CD4-positive, alpha-beta memory T cell (primary cell): ENCODE data around the gene SLC20A1. TPM values are rescaled to one million over a fixed set of nuclear protein-coding genes. Genes with fewer than 3 reads are reported as not detected.

Experiments
- CTCF ChIA-PET: fragments of 350-600 bp; sonication (Branson Sonifier 250); formaldehyde crosslinking; loops from one replicate; lab custom pipeline; 2021; ENCODE audit warnings: inconsistent platforms; ENCODE audit not compliant: partially characterized antibody; lab: Charles Lee
- POLR2A ChIA-PET: fragments of 350-600 bp; sonication (Branson Sonifier 250); formaldehyde crosslinking; loops from one replicate; lab custom pipeline; 2021; ENCODE audit not compliant: partially characterized antibody; lab: Charles Lee
- DNase-seq, 5 donors: peaks; one replicate each; pipeline versions ENCODE4 v3.0.0 to v3.0.0-alpha.2; 2020 to 2022; ENCODE audit warnings: mixed read lengths in 1 of 5
- H3K27ac ChIP-seq: one replicate; pipeline ENCODE4 v1.7.0; 2013; ENCODE audit warnings: low read depth, low read length
- H3K27me3 ChIP-seq: 2 replicates; pipeline ENCODE4 v1.7.0; 2013; ENCODE audit warnings: mild to moderate bottlenecking, low read length, moderate library complexity; ENCODE audit not compliant: insufficient read depth
- H3K36me3 ChIP-seq: 2 replicates; pipeline ENCODE4 v1.7.0; 2013; ENCODE audit warnings: mild to moderate bottlenecking, low read length, moderate library complexity; ENCODE audit not compliant: insufficient read depth
- H3K4me1 ChIP-seq: 2 replicates; pipeline ENCODE4 v1.7.0; 2013; ENCODE audit warnings: mild to moderate bottlenecking, low read length, moderate library complexity; ENCODE audit not compliant: insufficient read depth
- H3K4me3 ChIP-seq, 2 donors: one replicate each; pipeline ENCODE4 v1.7.0; 2013; ENCODE audit warnings: low read length in 2 of 2, mild to moderate bottlenecking in 1 of 2
- H3K9me3 ChIP-seq, 2 donors: one replicate each; pipeline ENCODE4 v1.7.0; 2013; ENCODE audit warnings: low read length in 2 of 2, control low read depth in 1 of 2; ENCODE audit not compliant: control insufficient read depth in 1 of 2
- H3K27ac Mint-ChIP-seq, 7 donors: one replicate each; pipeline ENCODE4 v1.8.0; 2020 to 2021; ENCODE audit warnings: mixed read lengths in 7 of 7, mild to moderate bottlenecking in 6 of 7, inconsistent platforms in 3 of 7, moderate library complexity in 3 of 7
- H3K27me3 Mint-ChIP-seq, 2 donors: one replicate each; pipeline ENCODE4 v1.8.0; 2020 to 2021; ENCODE audit warnings: mixed read lengths in 2 of 2
- H3K36me3 Mint-ChIP-seq, 2 donors: one replicate each; pipeline ENCODE4 v1.8.0; 2020 to 2021; ENCODE audit warnings: mixed read lengths in 2 of 2, inconsistent platforms in 1 of 2, mild to moderate bottlenecking in 1 of 2
- H3K4me1 Mint-ChIP-seq, 4 donors: one replicate each; pipeline ENCODE4 v1.8.0; 2020 to 2021; ENCODE audit warnings: mixed read lengths in 4 of 4, mild to moderate bottlenecking in 1 of 4
- H3K4me3 Mint-ChIP-seq, 8 donors: one replicate each; pipeline ENCODE4 v1.8.0; 2020 to 2021; ENCODE audit warnings: mixed read lengths in 8 of 8, mild to moderate bottlenecking in 7 of 8, moderate library complexity in 6 of 8, inconsistent platforms in 3 of 8
- H3K9me3 Mint-ChIP-seq, 8 donors: one replicate each; pipeline ENCODE4 v1.8.0; 2020 to 2021; ENCODE audit warnings: mixed read lengths in 8 of 8, mild to moderate bottlenecking in 5 of 8, inconsistent platforms in 3 of 8, moderate library complexity in 1 of 8
- intact Hi-C: fragments of 100-400 bp; cut with micrococcal nuclease; formaldehyde crosslinking; loops from one replicate; pipeline ENCODE4 v1.15.1; 2023
- polyA plus RNA-seq, 2 donors: library from polyadenylated mRNA; unstranded; fragments of 300-500 nt; fragmentation: Illumina TruSeq; gene quantifications; one replicate each; pipeline ENCODE4 v1.2.3, GENCODE V29; 2021
- total RNA-seq, 2 experiments: library from RNA; stranded (reverse); gene quantifications; one replicate each; pipeline ENCODE4 v1.2.3, GENCODE V29; 2021

SLC20A1 gene
- total and polyA plus RNA-seq, 4 experiments from 2014 or later: 25.5 to 94.0 (median 65.1) TPM

DNA sequence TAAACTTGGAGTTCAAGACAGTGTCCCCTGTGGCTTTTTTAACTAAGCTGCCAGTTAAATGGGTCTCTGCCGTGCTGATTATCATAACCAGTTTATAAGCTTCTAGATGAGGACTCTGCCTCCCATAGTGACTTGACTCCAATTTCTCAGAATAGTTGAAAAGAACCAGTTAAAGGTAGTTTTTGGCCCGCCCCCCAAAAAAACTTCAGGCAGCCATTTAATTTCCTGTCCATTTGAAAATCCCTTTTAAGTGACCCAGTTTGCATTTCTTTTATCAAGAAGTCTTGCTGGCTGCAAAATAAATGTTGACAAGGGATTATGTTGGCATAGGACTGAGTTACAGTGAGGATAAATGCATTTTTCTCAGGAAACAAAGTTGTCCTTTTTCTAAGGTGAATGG is 2.3 kb downstream of the SLC20A1 start:
- H3K27me3 ChIP-seq: no peaks in the 10 kb centered on the region
- H3K27ac Mint-ChIP-seq: peak overlapping the region in 5 of 7 donors; percentile 19 to 80 (median 48)
- H3K27ac ChIP-seq: peak overlapping the region; percentile 90
- peaks cover 69% of the 10 kb centered on the region for H3K4me1 ChIP-seq
- POLR2A ChIA-PET: interaction anchor here (0.7 to 9.5 kb wide), 6 partner anchors 9 to 44 kb away, joined by 3 to 521 read pairs (median 10); no protein-coding TSS in a partner anchor
- no peak overlapping the region for H3K4me3 ChIP-seq
- intact Hi-C loops: loop anchor here (5.0 kb wide), 1 partner anchor 44 kb away; no protein-coding TSS in a partner anchor
- peaks cover 49 to 83% (median 60%) of the 10 kb centered on the region in 4 donors for H3K4me1 Mint-ChIP-seq
- DNase-seq: no peak
- H3K9me3 ChIP-seq: no peaks in the 10 kb centered on the region
- peak overlapping the region in 7 of 8 donors; percentile 89 to 96 (median 92) for H3K4me3 Mint-ChIP-seq
- H3K36me3 ChIP-seq: peaks cover 49% of the 10 kb centered on the region
- CTCF ChIA-PET: interaction anchor here (0.5 to 10.7 kb wide), 5 partner anchors 18 to 79 kb away, joined by 3 to 243 read pairs (median 6); no protein-coding TSS in a partner anchor
- H3K9me3 Mint-ChIP-seq: no peaks in the 10 kb centered on the region
- H3K27me3 Mint-ChIP-seq: no peaks in the 10 kb centered on the region
- peaks cover 23 to 62% of the 10 kb centered on the region in 2 donors for H3K36me3 Mint-ChIP-seq

DNA sequence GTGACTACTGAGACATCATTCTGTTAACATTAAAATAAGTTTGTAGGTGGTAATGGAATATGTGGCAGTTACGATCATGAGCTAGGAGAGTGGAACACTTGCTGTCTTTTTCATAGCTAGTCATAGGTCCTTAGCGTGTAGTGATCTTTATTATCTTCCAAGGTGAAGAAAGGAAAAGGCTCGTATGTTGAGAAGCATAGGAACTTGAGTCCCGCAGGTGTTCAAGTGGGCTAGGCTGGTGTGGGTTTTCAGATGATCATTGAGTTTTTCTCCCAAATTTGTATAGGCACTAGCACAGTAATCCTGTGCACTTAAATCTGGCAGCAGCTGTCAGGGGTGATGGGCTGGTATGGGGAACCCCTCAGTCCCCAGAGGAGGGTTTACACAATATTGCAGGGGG is 10.9 kb downstream of the SLC20A1 start:
- no peak for DNase-seq
- intact Hi-C loops: no loop called here
- peaks cover 62% of the 10 kb centered on the region for H3K36me3 ChIP-seq

DNA sequence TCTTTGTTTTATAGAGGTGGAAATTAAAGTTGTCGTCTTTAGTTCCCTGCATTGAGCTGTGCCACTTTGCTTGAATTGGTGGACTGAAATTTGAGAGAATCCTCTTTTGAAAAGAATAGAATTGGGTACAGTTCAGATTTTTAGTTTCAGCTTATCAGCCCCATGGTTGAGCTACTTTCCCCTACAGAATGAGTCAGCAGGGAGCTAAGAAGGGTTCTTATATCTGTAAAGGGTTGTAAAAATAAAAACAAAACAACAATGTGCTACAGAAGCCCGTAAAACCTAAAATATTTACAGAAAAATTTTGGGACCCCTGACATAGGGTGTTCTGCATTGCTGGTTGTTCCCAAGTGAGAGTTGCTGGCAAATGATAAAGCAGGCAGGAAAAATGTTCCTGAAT is 12.6 kb downstream of the SLC20A1 start:
- Mint-ChIP-seq H3K36me3 (peaks cover 58 to 82% of the 10 kb centered on the region in 2 donors), H3K27me3 (no peaks in the 10 kb centered on the region), H3K27ac (peak overlapping the region in 4 of 7 donors; percentile 59 to 84 (median 68)), H3K4me1 (peaks cover 27 to 66% (median 38%) of the 10 kb centered on the region in 4 donors), H3K4me3 (no peak overlapping the region), H3K9me3 (no peaks in the 10 kb centered on the region)
- CTCF ChIA-PET: interaction anchor here (1.0 to 1.4 kb wide), 2 partner anchors 31 to 33 kb away, joined by 3 to 5 read pairs; no protein-coding TSS in a partner anchor
- DNase-seq: no peak
- Histone ChIP-seq H3K27me3 (no peaks in the 10 kb centered on the region), H3K9me3 (no peaks in the 10 kb centered on the region), H3K4me1 (peaks cover 32% of the 10 kb centered on the region), H3K4me3 (no peak overlapping the region), H3K27ac (no peak overlapping the region), H3K36me3 (peaks cover 59% of the 10 kb centered on the region)
- intact Hi-C loops: no loop called here
- POLR2A ChIA-PET: interaction anchor here (1.1 to 2.2 kb wide), 6 partner anchors 13 to 34 kb away, joined by 3 to 14 read pairs (median 3); partner anchors contain the start of gene SLC20A1

More for the DNA sequence above, 10.9 kb downstream of the SLC20A1 start:
- Histone ChIP-seq H3K27ac (no peak overlapping the region), H3K4me3 (no peak overlapping the region), H3K4me1 (peaks cover 38% of the 10 kb centered on the region), H3K9me3 (no peaks in the 10 kb centered on the region), H3K27me3 (no peaks in the 10 kb centered on the region)
- Mint-ChIP-seq H3K27me3 (no peaks in the 10 kb centered on the region), H3K27ac (peak overlapping the region in 6 of 7 donors; percentile 13 to 67 (median 42)), H3K9me3 (no peaks in the 10 kb centered on the region), H3K36me3 (peaks cover 56 to 86% of the 10 kb centered on the region in 2 donors), H3K4me3 (peak overlapping the region in 1 of 8 donors; percentile 24), H3K4me1 (peaks cover 32 to 70% (median 46%) of the 10 kb centered on the region in 4 donors)
- ChIA-PET POLR2A (interaction anchor here (1.4 to 2.8 kb wide), 3 partner anchors 9 to 29 kb away, joined by 3 to 18 read pairs (median 6); partner anchors contain the start of gene SLC20A1), CTCF (interaction anchor here (1.4 to 2.7 kb wide), 3 partner anchors 30 to 70 kb away, joined by 7 to 11 read pairs (median 10); no protein-coding TSS in a partner anchor)

DNA sequence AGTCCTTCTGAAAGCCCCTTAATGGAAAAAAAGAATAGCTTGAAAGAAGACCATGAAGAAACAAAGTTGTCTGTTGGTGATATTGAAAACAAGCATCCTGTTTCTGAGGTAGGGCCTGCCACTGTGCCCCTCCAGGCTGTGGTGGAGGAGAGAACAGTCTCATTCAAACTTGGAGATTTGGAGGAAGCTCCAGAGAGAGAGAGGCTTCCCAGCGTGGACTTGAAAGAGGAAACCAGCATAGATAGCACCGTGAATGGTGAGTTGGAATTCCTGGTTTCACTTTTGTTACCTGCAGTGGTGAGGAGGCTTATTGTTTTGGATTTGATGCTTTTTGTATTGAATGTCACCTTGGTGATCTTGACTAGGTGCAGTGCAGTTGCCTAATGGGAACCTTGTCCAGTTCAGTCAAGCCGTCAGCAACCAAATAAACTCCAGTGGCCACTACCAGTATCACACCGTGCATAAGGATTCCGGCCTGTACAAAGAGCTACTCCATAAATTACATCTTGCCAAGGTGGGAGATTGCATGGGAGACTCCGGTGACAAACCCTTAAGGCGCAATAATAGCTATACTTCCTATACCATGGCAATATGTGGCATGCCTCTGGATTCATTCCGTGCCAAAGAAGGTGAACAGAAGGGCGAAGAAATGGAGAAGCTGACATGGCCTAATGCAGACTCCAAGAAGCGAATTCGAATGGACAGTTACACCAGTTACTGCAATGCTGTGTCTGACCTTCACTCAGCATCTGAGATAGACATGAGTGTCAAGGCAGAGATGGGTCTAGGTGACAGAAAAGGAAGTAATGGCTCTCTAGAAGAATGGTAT is 13.3 kb downstream of the SLC20A1 start:
- intact Hi-C loops: no loop called here
- Histone ChIP-seq H3K4me1 (peaks cover 32% of the 10 kb centered on the region), H3K27me3 (no peaks in the 10 kb centered on the region), H3K27ac (no peak overlapping the region), H3K36me3 (peaks cover 63% of the 10 kb centered on the region), H3K4me3 (no peak overlapping the region), H3K9me3 (no peaks in the 10 kb centered on the region)
- Mint-ChIP-seq H3K27me3 (no peaks in the 10 kb centered on the region), H3K9me3 (no peaks in the 10 kb centered on the region), H3K36me3 (peaks cover 60 to 82% of the 10 kb centered on the region in 2 donors), H3K27ac (peak overlapping the region; percentile 61 to 84 (median 72)), H3K4me1 (peaks cover 28 to 66% (median 37%) of the 10 kb centered on the region in 4 donors), H3K4me3 (peak overlapping the region in 1 of 8 donors; percentile 52)
- ChIA-PET POLR2A (interaction anchor here (1.1 to 2.2 kb wide), 7 partner anchors 12 to 34 kb away, joined by 3 to 14 read pairs (median 3); partner anchors contain the start of gene SLC20A1), CTCF (interaction anchor here (0.6 to 2.5 kb wide), 3 partner anchors 32 to 59 kb away, joined by 3 to 8 read pairs (median 5); no protein-coding TSS in a partner anchor)
- DNase-seq: no peak

DNA sequence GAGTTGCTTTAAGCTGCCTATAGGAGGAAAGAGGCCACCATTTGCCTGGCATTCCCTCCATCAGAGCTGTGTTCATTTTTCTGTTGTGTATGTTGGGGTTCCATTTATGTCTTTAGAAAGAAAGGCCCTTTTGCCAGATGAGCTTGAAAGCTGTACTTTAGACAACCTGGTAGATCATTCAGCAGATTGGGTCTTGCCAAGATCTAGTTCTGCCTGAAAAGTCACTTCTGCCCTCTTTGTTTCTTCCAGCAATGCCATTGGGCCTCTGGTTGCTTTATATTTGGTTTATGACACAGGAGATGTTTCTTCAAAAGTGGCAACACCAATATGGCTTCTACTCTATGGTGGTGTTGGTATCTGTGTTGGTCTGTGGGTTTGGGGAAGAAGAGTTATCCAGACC is 14.4 kb downstream of the SLC20A1 start:
- DNase-seq: no peak
- H3K9me3 ChIP-seq: no peaks in the 10 kb centered on the region
- no peak overlapping the region for H3K4me3 ChIP-seq
- peaks cover 59 to 83% of the 10 kb centered on the region in 2 donors for H3K36me3 Mint-ChIP-seq
- H3K27me3 ChIP-seq: no peaks in the 10 kb centered on the region
- intact Hi-C loops: no loop called here
- H3K27ac Mint-ChIP-seq: peak overlapping the region; percentile 41 to 84 (median 67)
- no peaks in the 10 kb centered on the region for H3K9me3 Mint-ChIP-seq
- H3K27ac ChIP-seq: no peak overlapping the region
- CTCF ChIA-PET: interaction anchor here (1.2 to 2.5 kb wide), 3 partner anchors 9 to 60 kb away, joined by 3 to 8 read pairs (median 5); no protein-coding TSS in a partner anchor
- no peaks in the 10 kb centered on the region for H3K27me3 Mint-ChIP-seq
- POLR2A ChIA-PET: interaction anchor here (0.5 to 4.7 kb wide), 4 partner anchors 10 to 34 kb away, joined by 3 to 27 read pairs (median 3); partner anchors contain the start of gene SLC20A1
- peaks cover 57% of the 10 kb centered on the region for H3K36me3 ChIP-seq
- H3K4me1 Mint-ChIP-seq: peaks cover 27 to 64% (median 34%) of the 10 kb centered on the region in 4 donors
- peak overlapping the region in 3 of 8 donors; percentile 2 to 24 (median 16) for H3K4me3 Mint-ChIP-seq
- peaks cover 32% of the 10 kb centered on the region for H3K4me1 ChIP-seq

DNA sequence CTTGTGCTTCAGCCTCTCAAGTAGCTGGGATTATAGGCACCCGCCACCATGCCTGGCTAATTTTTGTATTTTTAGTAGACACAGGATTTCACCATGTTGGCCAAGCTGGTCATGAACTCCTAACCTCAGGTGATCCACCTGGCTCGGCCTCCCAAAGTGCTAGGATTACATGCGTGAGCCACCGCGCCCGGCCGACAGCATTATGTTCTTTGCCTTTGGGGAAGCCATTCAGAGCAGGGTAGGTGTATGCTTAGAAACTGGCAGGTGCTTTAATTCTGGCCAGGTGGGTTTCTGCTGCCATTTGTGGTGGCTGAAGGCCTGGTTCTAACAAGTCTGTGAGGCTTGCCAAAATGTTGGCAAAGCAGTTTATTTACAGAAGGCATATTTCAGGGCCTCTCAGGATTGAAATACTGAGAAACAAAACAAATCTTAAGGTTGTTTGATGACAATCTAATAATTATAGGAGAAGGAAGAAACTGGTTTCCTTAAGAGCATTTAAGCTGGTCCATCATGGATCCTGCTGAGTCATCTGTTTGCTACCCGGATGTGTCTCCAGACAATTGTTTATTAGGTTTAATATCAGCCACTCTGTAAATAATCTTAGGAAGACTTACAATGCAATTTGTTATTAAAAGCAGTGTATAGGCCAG is 16.0 kb downstream of the SLC20A1 start:
- H3K36me3 Mint-ChIP-seq: peaks cover 56 to 80% of the 10 kb centered on the region in 2 donors
- peaks cover 32% of the 10 kb centered on the region for H3K4me1 ChIP-seq
- no peaks in the 10 kb centered on the region for H3K9me3 Mint-ChIP-seq
- no peak for DNase-seq
- H3K9me3 ChIP-seq: no peaks in the 10 kb centered on the region
- no peak overlapping the region for H3K4me3 Mint-ChIP-seq
- H3K27me3 Mint-ChIP-seq: no peaks in the 10 kb centered on the region
- peak overlapping the region in 2 of 7 donors; percentile 27 for H3K27ac Mint-ChIP-seq
- H3K27me3 ChIP-seq: no peaks in the 10 kb centered on the region
- H3K4me1 Mint-ChIP-seq: peaks cover 25 to 56% (median 31%) of the 10 kb centered on the region in 4 donors
- ChIA-PET POLR2A (interaction anchor here (0.6 to 4.7 kb wide), 3 partner anchors 11 to 152 kb away, joined by 3 to 27 read pairs (median 5); partner anchors contain the start of gene SLC20A1), CTCF (no interaction called here)
- intact Hi-C loops: no loop called here
- H3K4me3 ChIP-seq: no peak overlapping the region
- H3K36me3 ChIP-seq: peaks cover 51% of the 10 kb centered on the region
- H3K27ac ChIP-seq: no peak overlapping the region
